EL (cell line): ENCODE data around the gene SAMD3.
"Not testable (repeated sequence)": the region's sequence is repeated elsewhere in the genome, so short reads cannot be mapped to it uniquely, and the experiment has no call there.

Experiments
- DNase-seq: peaks from one replicate; pipeline ENCODE4 v3.0.0-alpha.2; 2016

SAMD3 gene

GRCh38 chr6:130222775-130223174 lies at the start of gene SAMD3:
SAMD3 (minus strand) TSS chr6:130222951; CDS start chr6:130215273, 7,678 bp downstream.
- DNase-seq, result no peak

GRCh38 chr6:130269969-130270635 lies 47.4 kb upstream of the SAMD3 start:
- DNase-seq, result no peak

GRCh38 chr6:130265553-130265952 lies 42.8 kb upstream of the SAMD3 start:
- DNase-seq, result not testable (repeated sequence)

GRCh38 chr6:130262008-130262407 lies 39.3 kb upstream of the SAMD3 start:
- DNase-seq, result no peak

GRCh38 chr6:130261558-130261957 lies 38.8 kb upstream of the SAMD3 start:
- not testable (repeated sequence) for DNase-seq

GRCh38 chr6:130260614-130261241 lies 38.0 kb upstream of the SAMD3 start:
- DNase-seq, result not testable (repeated sequence)

- DNase-seq, result not testable (repeated sequence)
These were observed 37.3 kb upstream of the SAMD3 start for GRCh38 chr6:130260050-130260462.

GRCh38 chr6:130259557-130259956 lies 36.8 kb upstream of the SAMD3 start:
- no peak for DNase-seq

- DNase-seq, result no peak
These were observed 36.4 kb upstream of the SAMD3 start for GRCh38 chr6:130259140-130259539.

GRCh38 chr6:130252527-130253237 lies 29.9 kb upstream of the SAMD3 start:
- no peak for DNase-seq

GRCh38 chr6:130245267-130245666 lies 22.5 kb upstream of the SAMD3 start:
- no peak for DNase-seq

- DNase-seq, result no peak
These were observed 22.0 kb upstream of the SAMD3 start for GRCh38 chr6:130244728-130245127.

GRCh38 chr6:130240232-130240631 lies 17.5 kb upstream of the SAMD3 start:
- peak; percentile 80 for DNase-seq

- peak; percentile 1 for DNase-seq
These were observed 17.0 kb upstream of the SAMD3 start for GRCh38 chr6:130239755-130240154.

GRCh38 chr6:130233330-130233729 lies 10.6 kb upstream of the SAMD3 start:
- peak; percentile 50 for DNase-seq

GRCh38 chr6:130230531-130230930 lies 7.8 kb upstream of the SAMD3 start:
- not testable (repeated sequence) for DNase-seq

GRCh38 chr6:130229645-130230044 lies 6.9 kb upstream of the SAMD3 start:
- no peak for DNase-seq

GRCh38 chr6:130223508-130223907 lies 757 bp upstream of the SAMD3 start:
- peak; percentile 23 for DNase-seq

GRCh38 chr6:130218134-130218533 lies 4.6 kb downstream of the SAMD3 start:
- no peak for DNase-seq

GRCh38 chr6:130216620-130217019 lies 6.1 kb downstream of the SAMD3 start:
- DNase-seq, result no peak

- no peak for DNase-seq
These were observed 7.2 kb downstream of the SAMD3 start for GRCh38 chr6:130215526-130215925.

GRCh38 chr6:130212215-130212874 lies 10.4 kb downstream of the SAMD3 start:
- no peak for DNase-seq

GRCh38 chr6:130211691-130212090 lies 11.1 kb downstream of the SAMD3 start:
- no peak for DNase-seq
